Right lung (tissue), 5 donors: ENCODE results near the gene DCAF4L1. TPM values are rescaled to one million over a fixed set of nuclear protein-coding genes. Genes with fewer than 3 reads are reported as not detected.

Source experiments
- DNase-seq, 2 donors: peaks; one replicate each; pipeline ENCODE4 v3.0.0-alpha.2; 2013
- polyA plus RNA-seq, 5 donors: library from polyadenylated mRNA; unstranded; fragments of 120-200 nt; gene quantifications; one replicate each; pipeline versions ENCODE4 v1.2.1 to v1.2.3, GENCODE V29; 2013; ENCODE audit warnings: inconsistent platforms in 1 of 5, low replicate concordance in 1 of 5; ENCODE audit not compliant: insufficient read length in 5 of 5, insufficient read depth in 1 of 5

Gene DCAF4L1
- polyA plus RNA-seq, 5 donors, result 0.13 to 0.25 (median 0.21) TPM

DNA sequence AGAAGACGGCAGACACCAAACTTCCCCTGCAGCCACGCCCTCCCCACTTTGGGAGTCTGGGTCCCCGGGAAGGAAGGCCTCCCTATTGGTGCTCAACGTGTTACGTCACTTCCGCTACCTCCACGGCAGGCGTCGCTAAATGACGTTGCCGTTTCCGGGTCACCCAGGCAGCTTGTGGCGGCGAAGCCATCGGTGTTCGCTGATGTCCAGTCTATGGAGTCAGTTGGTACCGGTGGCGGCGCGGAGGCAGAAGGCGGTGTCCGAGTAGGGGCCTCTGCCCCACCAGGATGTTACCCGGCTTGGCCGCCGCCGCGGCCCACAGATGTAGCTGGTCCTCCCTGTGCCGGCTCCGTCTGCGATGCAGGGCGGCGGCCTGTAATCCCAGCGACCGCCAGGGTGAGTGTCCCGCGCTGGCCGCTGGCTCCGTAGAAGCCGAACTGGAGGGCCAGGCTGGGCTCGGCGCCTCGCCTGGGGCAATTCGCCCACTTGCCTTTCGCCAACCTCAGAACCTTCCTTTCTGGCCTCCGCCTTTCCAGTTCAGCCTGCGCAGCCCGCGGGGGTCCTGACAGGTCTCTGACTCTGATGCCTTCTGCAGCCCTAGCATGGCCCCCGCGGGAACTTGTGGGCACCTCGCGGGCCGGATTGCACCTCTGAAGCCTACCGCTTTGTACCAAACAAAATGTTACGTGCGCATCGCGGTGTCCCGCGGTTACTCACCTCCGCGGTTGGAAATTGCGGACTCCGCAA lies 9.0 kb downstream of the DCAF4L1 start, which contains the start of gene SLC30A9:
TSS of gene SLC30A9 (plus strand) at position 166 of the 747 bp plus-strand sequence. CDS start at position 288, 122 bp downstream.
- peak; percentile 95 to 96 for DNase-seq

- no peak for DNase-seq
Observed at GRCh38 chr4:41991916-41992767, 10.6 kb downstream of the DCAF4L1 start.

DNA sequence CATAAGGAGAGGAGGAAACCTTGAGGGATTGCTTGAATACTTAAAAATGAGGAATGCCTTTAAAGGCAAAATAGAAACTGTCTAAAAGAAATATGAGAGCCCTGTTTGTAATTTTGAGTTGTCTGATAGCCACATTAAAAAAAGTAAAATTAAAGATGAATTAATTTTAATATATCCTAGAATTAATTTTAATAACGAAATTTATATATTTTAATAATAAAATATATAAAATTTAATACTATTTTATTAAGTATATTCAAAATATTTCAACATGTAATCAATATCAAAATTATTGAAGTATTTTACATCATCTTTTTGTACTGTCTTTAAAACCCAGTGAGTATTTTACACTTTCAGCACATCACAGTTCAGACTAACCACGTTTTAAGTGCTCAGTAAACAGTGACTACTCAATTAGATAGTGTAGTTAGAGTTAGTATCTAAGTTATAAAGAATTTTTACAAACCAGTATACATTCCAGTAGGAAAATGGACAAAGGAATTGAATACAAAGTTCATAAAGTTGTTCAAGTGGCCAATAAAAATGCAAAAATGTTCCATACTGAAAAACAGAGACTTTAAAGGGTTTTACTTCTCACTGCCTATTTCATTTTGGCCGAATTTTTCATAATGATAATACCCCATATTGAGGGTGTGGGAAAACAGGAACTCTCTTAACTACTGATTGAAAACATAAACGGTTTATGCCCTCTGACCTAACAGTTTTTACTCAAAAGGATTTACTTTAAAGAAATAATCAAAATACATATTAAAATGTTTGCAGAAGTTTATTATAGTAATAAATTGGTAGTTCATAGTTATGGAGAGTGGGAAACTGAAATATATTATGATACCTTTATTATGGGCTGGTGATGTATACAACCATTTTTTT lies 11.7 kb downstream of the DCAF4L1 start:
- DNase-seq, result no peak

GRCh38 chr4:41994461-41994985 lies 13.0 kb downstream of the DCAF4L1 start:
- no peak for DNase-seq

DNA sequence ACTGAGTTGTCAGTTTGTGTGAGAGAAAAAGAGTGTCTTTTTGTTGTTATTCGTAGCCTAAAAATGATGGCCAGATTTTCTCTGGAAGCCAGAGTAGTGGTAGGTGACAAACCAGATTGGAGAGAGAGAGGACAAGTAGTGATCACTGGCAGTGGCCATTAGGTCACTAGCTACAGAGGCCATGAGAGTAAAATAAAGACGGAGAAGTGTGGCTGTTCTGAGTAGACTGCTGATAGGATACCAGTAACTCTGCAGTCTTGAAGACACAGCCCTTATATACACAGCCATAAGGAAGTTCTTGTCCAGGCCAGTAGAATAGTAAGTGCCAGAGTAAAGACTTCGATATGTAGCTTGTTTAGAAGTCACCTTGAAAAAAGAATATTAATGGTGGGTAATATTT lies 16.5 kb downstream of the DCAF4L1 start:
- no peak for DNase-seq

DNA sequence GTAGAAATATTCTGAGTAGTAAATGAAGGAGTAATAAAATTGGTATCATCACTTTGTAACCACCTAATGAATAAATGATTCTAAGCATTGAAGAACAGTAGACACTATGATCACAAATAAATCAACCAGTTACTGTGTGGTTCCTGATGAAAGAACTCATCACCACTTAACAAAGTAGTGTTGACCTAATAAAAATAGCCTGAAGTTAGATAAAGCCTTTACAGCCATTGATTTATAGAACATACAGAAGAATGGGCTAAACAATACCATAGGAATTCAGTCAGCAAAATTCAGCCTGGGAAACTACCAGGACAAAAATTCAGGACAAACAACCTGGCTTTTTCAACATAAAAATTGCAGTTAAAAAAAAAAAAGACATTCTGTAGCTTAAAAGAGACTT lies 17.8 kb downstream of the DCAF4L1 start:
- DNase-seq, result no peak

GRCh38 chr4:42008011-42008786 lies 26.6 kb downstream of the DCAF4L1 start:
- DNase-seq, result no peak

DNA sequence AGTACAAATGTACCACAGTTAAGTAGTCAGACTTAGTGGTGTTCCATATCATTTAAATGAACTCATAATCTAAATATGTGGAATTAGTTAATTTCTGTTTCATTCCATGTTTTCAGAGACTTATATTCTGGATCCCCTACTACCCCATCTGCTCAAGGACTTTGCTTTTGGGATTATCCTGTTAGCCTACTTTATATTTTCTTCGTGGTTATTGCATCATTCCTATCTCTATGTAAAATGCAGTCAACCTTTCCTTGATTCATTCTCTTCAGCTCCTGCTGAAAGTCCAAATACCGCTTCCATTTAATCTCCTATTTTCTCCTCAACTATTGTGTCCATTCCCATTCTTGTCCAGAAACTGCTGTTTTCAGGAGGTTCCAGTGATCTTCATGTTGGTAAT lies 33.9 kb downstream of the DCAF4L1 start:
- DNase-seq, result no peak

DNA sequence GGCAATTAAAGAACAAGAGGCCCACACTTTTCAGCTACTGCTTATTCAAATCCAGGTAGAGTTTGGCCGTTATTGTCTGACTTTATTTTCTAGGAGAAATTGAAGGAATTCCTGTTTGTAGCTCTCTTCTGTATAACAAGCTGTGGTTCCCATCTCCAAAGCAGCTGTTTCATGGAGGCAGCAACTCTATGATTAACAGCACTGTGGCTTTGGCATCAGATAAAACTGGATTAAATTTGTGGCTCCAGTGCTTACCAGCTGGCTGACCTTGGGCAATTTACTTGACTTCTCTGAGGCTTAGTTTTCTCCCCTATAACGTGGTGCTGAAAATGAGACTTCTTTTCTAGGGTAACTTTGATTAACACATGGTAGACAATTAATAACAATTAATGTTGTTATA lies 36.9 kb downstream of the DCAF4L1 start:
- no peak for DNase-seq

Other genes with a start within 250 kb of the DCAF4L1 start
- gene PHOX2B, start 233.0 kb upstream of the DCAF4L1 start, polyA plus RNA-seq, result under 1 TPM in 3 of 5 donors, not detected in 2; 0.07 to 0.17 (median 0.08) TPM
- gene TMEM33, start 46.3 kb upstream of the DCAF4L1 start, polyA plus RNA-seq, result 10 to 100 TPM; 25.3 to 38.5 (median 31.2) TPM
- 100 to 1,000 TPM in 1 of 5 donors, 10 to 100 TPM in 4; 64.5 to 104 (median 97.3) TPM for gene SLC30A9, start 8.8 kb downstream of the DCAF4L1 start, polyA plus RNA-seq
- gene BEND4, start 170.9 kb downstream of the DCAF4L1 start, polyA plus RNA-seq, result under 1 TPM; 0.03 to 0.12 (median 0.05) TPM